ENCODE data around the gene RAB40C.

DNA sequence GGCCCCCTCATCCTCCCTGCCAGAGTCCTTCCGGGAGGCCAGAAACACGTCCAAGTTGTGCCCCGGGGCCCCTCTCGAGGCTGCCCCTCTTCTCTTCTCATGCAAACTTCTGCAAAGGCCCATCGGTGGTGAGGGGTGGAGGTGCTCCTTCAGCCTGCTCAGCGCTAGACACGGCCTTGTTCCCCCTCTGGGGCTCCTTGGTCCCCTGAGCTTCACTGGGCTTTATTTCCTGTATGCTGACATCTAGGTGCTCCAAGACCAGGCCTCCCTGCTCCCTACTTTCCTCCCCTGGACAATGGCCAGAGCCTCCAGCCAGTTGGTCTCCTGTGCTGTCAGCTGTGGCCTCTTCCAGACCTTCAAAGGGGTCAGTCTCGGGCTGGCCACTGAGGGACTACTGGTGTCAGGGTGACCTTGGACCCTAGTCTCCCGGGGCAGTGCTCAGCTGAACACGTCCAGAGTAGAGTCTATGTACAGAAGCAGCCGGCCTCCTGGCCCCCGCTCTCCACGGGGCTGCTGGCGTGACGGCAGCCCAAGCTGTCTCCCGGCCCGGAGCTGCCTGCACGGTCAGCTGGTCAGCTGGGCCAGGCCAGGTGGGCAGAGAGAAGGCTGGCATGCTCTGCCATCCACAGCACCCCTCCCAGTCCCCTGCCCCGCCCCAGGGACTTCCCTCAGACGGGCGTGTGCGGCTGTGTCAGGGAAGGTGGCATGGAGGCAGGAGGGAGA is 31.4 kb upstream of the RAB40C start:
- TF ChIP-seq POLR2A (IDR thresholded peaks at IDR 0.05) (no peak), POLR2AphosphoS5 (IDR thresholded peaks at IDR 0.05) (no peak)
- TF ChIP-seq, protein P1, sequence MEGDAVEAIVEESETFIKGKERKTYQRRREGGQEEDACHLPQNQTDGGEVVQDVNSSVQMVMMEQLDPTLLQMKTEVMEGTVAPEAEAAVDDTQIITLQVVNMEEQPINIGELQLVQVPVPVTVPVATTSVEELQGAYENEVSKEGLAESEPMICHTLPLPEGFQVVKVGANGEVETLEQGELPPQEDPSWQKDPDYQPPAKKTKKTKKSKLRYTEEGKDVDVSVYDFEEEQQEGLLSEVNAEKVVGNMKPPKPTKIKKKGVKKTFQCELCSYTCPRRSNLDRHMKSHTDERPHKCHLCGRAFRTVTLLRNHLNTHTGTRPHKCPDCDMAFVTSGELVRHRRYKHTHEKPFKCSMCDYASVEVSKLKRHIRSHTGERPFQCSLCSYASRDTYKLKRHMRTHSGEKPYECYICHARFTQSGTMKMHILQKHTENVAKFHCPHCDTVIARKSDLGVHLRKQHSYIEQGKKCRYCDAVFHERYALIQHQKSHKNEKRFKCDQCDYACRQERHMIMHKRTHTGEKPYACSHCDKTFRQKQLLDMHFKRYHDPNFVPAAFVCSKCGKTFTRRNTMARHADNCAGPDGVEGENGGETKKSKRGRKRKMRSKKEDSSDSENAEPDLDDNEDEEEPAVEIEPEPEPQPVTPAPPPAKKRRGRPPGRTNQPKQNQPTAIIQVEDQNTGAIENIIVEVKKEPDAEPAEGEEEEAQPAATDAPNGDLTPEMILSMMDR (IDR thresholded peaks at IDR 0.05), result no peak
